Cerebellar cortex (tissue), 1 donor: ENCODE measurements around the gene ME3.
"Not testable (repeated sequence)": the region's sequence is repeated elsewhere in the genome, so short reads cannot be mapped to it uniquely, and the experiment has no call there.

Experiments used
- DNase-seq: peaks from one replicate; pipeline ENCODE4 v3.0.0-alpha.2; 2015; ENCODE audit warnings: low spot score

Gene ME3

DNA sequence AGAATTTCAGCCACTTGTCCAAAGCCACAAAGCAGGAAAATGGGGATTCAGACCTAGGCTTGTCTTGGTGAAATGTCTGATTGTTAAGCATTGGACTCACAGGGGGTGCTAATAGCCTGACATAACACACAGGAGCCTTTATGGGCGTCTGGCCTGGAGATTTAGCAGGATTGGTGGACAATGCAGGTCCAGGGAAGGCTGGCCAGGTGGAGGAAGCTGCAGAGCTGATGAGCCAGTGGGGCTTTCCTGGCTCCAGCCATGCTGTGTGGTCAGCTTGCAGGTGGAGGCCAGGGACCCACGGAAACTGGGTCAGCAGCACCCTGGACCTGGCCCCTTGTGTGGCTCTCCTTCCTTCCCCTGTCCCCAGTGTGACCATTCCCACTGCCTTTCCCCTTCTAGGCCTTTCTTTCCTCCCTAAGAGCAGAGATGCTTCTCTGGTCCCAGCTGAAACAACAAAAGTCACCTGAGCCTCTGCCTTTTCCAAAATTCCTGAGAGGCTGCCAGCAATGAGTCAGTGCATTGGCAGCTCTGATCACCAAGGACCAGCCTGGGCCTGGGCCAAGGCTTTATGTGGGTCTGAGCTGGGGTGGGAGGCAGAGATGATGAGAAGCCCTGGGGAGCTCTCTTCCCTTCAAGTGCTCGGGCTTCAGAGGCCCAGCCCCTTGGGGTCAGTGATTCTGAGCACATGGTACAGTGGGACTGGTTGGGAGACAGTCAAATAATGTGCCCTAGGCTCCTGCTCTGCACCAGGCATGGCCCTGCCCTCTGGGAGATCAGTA, 212.5 kb downstream of the ME3 start:
- DNase-seq, result peak; percentile 75

DNA sequence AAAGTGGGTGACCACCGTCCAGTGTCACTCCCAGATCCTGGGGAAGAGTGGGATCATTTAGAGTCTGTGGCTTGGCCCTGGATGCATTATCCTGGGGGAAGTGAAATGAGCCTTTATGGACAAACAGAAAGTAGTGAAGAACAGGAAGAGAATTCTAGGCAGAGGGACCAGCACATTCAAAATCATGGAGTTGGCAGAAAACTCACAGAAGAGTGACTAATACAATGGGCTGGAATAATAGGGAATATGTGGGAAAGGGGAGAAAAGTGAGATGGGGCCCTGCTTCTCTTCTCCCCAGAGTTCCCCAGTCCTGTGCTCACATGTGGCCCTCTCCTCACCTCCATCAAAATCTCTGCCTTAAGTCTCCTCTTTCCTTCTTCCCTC, 213.4 kb downstream of the ME3 start:
- no peak for DNase-seq

DNA sequence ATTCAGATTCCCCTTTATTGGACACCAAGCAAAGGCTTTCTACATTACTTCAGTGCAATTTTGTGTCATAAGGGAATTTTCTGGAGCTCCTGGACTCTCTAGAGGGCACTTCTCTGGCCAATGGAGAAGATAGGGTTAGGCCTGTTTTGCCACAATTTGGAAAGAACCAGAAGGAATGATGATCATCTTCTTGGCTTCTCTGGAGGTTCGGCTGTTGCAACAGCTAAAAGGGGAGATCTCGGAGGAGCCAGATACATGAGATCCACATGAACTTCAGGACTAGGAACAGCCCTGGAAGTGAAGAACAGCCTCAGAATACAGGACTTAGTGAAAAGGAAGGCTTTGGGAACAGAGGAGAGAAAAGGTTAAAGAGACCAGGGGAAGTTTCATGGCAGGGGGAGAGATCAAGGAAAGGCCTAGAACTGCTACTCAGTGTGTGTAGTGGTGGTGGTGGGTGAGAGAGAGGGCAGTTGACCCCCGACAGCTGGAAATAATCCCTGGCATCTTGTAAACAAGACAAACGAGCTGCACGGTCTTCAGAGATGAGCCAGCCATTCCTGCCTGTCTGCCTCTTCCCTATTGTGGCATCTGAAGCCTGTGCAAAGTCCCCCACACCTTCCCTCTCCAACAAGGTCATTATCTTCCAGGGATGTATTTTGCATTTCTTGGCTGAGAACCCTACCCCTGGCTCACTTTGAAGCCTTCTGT, 214.0 kb downstream of the ME3 start:
- DNase-seq, result no peak

DNA sequence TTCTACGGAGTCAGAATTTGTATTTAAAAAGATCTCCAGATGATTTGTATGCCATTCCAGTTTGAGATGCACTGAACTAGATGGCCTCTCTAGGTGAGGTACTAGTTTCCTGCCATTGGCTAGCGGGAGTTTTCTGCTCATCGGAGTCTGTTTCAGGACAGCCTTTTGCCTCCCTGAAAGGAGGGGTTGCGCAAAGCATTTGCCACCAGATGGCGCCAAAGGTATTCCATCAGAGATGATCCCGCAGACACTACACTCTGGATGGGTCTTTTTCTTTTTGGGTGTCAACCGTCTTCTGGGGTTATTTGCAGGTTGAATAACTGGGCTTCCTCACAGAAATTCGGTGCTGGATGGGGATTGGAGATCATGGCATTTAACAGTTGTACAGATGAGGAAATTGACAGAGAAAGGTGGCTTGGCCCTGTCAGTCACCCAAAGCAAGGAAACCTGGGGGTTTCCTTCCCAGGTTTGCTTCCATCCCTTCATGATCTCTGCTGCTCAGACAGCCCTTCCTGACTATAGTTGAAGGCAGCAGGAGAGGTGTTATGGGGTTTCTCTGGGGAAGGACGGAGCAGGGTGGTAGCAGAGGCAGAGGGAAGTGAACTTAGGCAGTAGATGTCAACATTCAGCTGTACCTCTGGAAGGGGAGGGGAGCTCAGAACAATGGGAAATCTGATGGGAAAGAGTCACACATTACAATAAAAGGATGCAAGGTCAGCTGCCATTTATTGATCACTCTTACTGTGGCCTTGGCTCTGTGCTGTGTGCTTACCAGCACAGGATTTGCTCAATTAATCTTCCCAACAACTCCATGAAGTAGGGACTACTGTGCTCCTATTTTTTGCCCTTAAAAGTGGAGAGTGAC, 216.1 kb downstream of the ME3 start:
- DNase-seq, result peak; percentile 86

DNA sequence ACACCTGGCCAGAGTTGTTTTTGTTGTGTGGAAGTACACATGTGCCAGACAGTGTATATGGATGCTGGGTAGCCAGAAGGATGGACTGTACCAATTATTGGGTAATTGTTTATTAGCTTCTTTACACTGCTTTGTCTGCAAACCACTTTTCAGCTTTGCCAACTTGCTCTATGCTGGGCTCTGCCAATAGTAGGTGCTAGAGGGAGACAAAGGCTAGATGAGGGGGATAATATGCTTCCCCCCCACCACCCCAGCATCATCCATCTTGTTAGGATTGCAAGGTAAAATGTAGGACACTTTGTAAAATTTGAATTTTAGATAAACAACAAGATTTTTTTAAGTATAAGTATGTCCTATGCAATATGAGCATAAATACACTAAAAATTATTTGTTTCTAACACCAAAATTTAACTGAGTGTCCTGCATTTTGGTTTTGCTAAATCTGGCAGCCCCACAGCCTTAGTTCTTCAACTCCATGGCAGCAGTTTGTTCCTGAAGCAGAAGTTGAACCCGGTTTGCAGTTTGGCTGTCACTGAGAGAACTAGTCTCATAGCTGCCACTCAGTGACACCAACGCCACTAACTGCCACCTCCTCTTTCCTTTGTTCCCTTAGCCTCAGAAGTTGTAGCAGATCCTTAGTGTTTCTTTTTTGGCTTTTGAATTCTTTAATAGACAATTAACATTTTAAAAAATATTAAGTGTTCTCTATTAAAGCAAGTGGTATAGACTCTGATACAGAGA, 219.0 kb downstream of the ME3 start:
- DNase-seq, result no peak

DNA sequence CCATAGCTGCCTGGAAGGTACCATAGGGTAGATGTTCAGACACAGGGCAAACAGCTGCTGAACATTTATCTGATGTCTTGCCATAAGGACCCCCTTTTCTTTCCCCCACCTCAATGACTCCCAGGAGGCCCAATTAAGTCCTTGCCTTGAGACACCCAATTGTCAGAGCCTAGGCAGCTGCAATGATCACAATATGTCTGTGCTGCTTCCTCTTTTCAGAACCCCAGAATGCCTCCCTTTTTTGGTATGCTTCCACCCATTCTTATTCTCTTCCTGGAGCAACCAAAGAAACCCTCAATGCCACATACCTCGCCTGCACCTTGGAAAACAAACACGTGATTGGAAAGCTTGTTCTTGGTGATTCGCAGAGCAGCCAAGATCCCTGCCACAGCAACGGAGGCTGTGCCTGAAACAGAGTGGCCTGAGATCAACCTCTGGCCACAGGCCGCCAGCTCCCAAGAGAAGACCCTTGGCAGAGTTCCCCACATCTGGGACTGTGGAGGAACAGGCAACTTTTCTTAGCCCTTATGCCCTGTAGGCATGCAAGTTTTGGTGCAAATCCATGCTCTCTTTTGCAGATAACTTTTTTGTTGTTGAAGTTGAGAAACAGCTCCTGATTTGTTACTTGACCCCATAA, 222.3 kb downstream of the ME3 start:
- no peak for DNase-seq

DNA sequence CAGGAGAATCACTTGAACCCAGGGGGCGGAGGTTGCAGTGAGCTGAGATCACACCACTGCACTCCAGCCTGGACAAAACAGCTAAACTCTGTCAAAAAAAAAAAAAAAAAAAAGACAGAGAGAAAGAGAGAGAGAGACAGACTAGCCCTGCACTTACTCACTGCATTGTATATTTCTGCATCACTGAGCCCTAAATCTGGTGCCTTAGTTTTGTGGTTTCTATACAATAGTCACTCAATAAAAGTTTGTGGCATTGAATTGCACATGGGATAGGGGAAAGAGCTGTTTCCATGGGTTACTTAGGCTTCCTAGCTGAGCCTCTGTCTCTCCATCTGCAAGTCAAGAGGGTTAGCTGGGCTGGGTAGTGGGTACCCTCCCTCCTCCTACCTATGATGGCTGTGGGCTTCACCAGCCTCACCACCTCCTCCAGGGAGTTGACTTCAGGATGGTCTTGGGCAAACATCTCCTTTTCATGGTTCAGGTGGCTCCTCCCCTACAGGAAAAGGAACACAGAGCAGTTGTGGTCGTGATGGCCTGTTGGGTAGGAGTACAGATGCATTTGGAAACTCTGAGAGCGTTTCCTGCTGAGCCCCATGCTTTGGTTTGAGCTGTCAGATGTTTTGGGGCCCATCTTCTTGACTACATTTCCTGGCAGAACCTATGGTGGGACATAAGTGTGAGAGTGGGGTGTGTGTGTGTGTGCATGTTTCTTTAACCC, 224.5 kb downstream of the ME3 start:
- DNase-seq, result no peak

DNA sequence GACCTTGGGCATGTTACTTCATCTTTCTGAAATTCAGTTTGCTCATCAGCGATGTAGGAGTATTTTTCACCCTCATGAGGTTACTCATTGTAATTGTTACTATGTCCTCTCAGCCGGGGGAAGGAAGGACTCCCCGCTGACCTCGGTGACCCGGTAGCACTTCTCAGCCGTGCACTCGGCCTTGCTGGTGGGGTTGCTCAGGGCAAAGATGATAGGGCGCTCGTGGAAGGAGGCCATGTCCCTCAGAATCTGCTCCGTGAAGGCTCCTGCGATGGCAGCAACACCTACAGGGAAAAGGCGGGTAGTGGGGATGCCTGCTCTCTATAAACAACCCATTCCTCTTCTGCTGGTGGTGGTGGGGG, 225.5 kb downstream of the ME3 start:
- no peak for DNase-seq

DNA sequence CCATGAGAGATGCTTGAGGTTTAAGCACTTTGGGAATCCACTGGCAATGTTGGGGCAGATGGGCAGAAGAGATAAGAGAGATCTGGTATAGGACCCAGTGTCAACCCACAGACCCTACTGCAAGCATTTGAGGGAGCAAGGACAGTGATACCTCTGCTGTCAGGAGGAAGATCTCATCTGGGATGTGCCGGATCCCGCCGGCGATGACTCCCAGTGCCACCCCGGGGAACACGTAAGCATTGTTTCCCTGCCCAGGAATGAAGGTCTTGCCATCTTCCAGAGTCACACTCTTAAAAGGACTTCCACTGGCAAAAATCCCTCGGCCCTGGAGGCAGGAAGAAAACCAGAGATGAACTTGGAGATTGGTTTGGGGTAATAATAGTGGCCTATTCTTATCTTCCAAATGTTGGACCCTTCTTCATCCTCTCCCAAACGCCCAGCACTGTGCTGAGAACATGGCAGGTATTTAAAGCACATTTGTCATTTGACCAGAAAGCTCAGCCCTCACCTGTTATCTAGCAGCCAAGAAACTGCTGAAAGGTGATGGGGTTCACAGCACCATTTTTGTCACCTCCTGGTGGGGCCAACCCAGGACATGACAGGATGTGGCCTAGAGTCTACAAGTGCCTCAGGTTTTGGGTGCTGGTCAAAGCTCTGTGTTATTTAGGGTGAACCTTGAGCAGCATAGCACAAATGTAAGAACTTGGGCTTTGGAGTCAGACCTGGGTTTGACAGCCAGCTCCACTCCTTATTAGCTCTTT, 226.1 kb downstream of the ME3 start:
- no peak for DNase-seq

DNA sequence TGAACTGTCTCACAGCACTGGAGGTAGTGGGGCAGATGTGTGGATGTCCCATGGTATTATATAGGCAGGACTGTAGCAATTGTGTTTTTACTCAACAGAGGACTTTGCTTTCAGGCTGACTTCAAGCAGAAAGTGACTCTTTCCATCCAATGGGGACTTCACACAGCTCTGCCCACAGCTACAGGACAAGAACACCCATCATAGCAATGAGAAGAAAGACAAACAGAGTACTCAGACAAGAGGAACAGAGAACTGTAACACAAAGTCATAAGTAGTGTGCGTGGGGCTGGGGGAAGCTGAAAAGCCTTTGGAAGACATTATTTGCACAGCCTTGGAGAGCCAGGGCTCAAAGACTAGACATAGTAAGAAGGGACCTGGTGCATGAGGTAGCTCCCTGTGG, 227.4 kb downstream of the ME3 start:
- no peak for DNase-seq

DNA sequence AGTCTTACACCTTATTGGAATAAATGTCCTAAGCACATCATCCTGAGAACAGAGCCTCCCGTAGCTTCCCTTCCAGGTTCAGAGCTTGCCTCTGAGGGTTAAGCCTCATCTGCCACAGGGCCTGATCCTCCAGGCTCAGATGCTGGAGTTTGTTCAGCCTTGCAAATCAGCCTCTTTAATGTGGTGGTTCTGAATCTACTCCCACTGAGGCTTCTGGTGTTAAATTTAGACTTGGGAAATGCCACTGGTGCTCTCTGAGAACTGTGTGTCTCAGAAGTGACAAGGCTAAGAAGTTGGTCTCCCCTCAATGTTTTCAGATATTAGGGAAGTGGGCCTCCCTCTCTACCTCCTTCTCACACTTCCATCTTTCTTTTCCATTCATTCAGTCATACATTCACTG, 229.0 kb downstream of the ME3 start:
- DNase-seq, result no peak

DNA sequence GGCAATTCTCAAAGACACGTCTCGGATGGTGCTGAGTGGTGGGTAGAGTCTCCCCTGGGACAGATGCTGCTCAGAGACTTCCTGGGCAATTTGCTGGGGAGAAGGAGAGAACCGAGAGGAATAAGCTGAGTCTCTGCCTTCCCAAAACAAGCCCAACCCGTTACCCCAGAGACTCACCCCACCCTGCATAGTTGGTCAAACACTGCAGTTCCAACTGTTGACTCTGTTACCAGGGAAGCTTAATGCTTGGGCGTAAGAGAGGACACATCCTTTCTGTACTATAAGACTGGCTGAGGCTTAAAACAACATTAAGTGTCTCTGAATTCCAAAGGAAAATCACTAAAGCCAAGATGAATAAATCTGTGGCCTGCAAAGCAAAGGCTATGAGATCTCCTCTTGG, 229.6 kb downstream of the ME3 start:
- DNase-seq, result no peak

DNA sequence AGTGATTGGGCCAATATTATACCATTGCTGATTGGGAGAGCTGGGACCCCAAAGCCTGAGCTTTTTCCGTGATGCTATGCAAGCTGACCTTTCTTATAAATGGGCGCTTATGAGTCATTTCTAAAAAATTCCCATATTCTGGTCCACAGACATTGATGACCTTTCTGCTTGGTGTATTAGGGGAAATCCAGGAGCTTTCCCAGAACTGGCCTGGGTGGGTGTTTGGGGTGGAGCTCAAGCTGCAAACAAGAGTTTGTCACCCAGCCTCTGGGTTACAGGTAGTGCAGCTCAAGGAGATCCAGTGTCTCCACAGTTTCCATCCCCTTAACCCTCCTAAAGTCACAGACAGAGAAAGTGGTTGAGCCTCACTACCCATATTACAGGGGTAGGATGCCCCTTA, 230.0 kb downstream of the ME3 start:
- DNase-seq, result no peak

DNA sequence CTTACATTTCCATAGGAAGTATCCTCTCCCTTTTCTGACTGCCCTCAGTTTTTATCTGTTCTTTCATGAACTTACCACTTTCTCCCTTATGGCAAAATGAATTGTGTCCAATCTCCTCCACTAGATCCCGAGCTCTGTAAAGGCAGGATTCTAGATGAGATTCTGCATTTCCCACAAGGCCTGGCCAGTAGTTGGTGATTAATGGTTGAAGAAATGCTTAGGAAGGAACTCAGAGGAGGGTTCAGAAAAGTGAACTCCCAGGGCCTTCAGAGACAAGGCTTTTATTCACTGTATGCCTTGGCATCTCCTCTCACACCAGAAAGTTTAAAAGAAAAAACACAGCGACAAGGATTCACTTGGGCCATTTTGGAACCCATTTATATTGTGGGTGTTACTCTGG, 231.6 kb downstream of the ME3 start:
- DNase-seq, result no peak

DNA sequence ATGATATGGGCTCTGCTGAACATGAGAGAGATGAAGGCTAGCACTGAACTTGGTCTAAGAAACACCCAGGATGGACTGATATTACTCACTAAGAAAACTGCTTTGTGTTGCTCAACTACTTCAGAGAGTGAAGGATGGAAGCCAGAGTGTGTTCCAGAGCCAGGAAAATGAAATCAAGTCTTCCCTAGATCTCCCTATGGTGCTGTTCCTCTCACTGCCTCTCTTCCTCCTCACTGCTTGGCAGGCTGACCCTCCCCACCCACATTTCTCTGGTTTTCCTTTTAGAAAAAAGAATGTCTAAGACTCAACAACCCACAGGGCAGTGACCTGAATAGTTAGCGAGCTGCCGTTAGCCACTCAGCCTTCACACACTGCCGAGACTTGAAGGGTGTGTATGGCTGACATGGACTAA, 232.1 kb downstream of the ME3 start:
- DNase-seq, result no peak

DNA sequence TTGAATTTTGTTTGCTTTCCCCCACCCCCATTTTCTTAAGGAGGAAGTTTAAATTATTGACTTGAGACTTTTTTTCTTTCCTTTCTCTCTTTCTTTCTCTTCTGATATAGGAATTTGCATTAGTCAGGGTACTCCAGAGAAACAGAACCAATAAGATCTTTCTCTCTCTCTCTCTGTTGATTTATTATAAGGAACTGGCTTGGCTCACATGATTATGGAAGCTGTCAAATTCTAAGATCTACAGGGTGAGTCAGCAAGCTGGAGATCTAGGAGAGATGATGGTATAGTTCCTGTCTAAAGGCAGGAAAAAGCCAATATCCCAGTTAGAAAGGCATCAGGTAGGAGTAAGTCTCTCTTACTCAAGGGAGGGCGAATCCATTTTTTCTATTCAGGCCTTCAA, 233.7 kb downstream of the ME3 start:
- no peak for DNase-seq

DNA sequence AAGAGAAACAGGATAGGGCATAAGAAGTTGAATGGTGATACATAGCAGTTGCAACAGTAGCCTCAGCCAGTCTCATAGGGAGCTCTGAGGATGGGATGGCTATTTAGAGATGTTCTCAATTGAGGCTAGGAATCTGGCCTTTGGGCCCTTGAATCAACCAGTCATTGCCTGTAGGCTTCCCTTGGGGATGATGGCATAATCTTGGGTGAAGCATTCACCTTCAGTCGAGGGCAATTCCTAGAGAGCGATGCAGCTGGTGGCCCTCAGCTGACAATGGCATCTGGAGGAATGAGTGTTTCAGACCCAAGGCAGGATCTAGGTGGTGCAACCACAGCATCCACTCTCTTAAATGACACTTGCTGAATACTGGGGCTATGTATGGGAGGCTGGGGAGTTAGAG, 236.7 kb downstream of the ME3 start:
- DNase-seq, result no peak

DNA sequence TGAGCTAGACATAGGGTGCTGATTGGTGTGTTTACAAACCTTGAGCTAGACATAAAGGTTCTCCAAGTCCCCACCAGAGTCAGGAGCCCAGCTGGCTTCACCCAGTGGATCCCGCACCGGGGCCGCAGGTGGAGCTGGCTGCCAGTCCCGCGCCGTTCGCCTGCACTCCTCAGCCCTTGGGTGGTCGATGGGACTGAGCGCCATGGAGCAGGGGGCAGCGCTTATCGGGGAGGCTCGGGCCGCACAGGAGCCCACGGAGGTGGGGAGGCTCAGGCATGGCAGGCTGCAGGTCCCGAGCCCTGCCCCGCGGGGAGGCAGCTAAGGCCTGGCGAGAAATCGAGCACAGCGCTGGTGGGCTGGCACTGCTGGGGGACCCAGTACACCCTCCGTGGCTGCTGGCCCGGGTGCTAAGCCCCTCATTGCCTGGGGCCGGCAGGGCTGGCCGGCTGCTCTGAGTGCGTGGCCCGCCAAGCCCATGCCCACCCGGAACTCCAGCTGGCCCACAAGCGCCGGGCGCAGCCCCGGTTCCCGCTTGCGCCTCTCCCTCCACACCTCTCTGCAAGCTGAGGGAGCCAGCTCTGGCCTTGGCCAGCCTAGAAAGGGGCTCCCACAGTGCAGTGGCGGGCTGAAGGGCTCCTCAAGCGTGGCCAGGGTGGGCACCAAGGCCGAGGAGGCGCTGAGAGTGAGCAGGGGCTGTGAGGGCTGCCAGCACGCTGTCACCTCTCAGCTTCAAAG, 238.9 kb downstream of the ME3 start:
- DNase-seq, result not testable (repeated sequence)

DNA sequence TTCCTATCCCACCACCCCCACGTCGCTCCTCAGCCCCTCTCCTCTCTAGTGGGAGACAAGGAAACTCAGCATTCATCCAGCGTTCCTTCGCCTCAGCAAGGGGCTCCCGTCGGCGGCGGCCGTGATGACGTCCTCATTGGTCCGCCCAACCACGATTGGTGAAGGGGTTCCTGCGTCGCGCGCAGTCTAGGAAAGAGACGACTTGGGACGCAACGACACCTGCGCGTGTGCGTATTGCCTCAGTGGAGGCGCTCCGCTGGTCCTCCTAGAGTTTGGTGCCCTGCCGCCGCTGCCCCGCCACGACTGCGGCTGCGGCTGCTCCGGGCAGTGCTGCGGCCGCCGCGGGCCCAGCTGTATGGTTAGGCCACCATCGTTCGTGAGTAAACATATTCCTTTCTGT, 241.2 kb downstream of the ME3 start:
- DNase-seq, result no peak

DNA sequence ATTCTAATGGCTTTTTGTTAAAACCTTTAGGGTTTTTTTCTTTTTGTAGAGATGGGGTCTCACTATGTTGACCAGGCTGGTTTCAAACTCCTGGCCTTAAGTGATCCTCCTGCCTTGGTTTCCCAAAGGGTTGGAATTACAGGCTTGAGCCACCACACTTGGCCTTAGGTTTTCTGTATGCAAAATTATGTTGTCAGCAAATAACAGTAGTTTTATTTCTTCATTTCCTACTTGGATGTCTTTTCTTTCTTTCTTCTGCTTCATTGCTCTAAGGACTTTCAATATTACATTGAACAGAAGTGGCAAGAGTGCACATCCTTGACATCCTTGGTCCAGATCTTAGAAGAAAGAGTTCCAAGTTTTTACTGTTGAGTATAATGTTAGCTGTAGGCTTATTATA, 245.0 kb downstream of the ME3 start:
- DNase-seq, result no peak
